ENCODE results near the gene PRG2.
A peak's percentile ranks its signal among the peaks of the same experiment; 100 is the strongest.

PRG2 gene

GRCh38 chr11:57429946-57430345, 39.5 kb upstream of the PRG2 start:
- TF ChIP-seq CTCF (IDR thresholded peaks at IDR 0.05), result no peak
- no peaks in the 10 kb centered on the region for H3K9me3 ChIP-seq (ENCODE audit: control insufficient read depth, low read length)
- no peak overlapping the region for H3K9ac ChIP-seq
- H2AFZ ChIP-seq, result no peak overlapping the region
- no peak overlapping the region for H3K4me3 ChIP-seq (ENCODE audit: low read depth, low read length)
- no peaks in the 10 kb centered on the region for H3K79me2 ChIP-seq
- no peak overlapping the region for H3K27ac ChIP-seq
- H3K27me3 ChIP-seq (ENCODE audit: control insufficient read depth, insufficient read depth, low read length), result no peaks in the 10 kb centered on the region
- no peak overlapping the region for H3K4me2 ChIP-seq (ENCODE audit: low read length)
- no peaks in the 10 kb centered on the region for H3K36me3 ChIP-seq (ENCODE audit: control insufficient read depth, insufficient read depth, low read length)
- no peaks in the 10 kb centered on the region for H3K4me1 ChIP-seq

- TF ChIP-seq CTCF (IDR thresholded peaks at IDR 0.05), result no peak
- no peak overlapping the region for H3K4me3 ChIP-seq (ENCODE audit: low read depth, low read length)
- H3K27ac ChIP-seq, result no peak overlapping the region
- no peaks in the 10 kb centered on the region for H3K27me3 ChIP-seq (ENCODE audit: control insufficient read depth, insufficient read depth, low read length)
- no peak overlapping the region for H3K9ac ChIP-seq
- no peaks in the 10 kb centered on the region for H3K4me1 ChIP-seq
- H2AFZ ChIP-seq, result no peak overlapping the region
- H3K9me3 ChIP-seq (ENCODE audit: control insufficient read depth, low read length), result no peaks in the 10 kb centered on the region
- no peaks in the 10 kb centered on the region for H3K36me3 ChIP-seq (ENCODE audit: control insufficient read depth, insufficient read depth, low read length)
- H3K79me2 ChIP-seq, result no peaks in the 10 kb centered on the region
- H3K4me2 ChIP-seq (ENCODE audit: low read length), result no peak overlapping the region
These were observed 38.2 kb upstream of the PRG2 start for GRCh38 chr11:57428643-57429042.

GRCh38 chr11:57427727-57428082, 37.3 kb upstream of the PRG2 start:
- no peaks in the 10 kb centered on the region for H3K4me1 ChIP-seq

GRCh38 chr11:57426929-57427726, 36.7 kb upstream of the PRG2 start, which contains the start of gene SLC43A3:
TSS of gene SLC43A3 (minus strand) at chr11:57427121. CDS start at chr11:57426172, 949 bp downstream.
- H3K4me3 ChIP-seq (ENCODE audit: low read depth, low read length), result peak within 1 kb of the TSS; percentile 25
- no peaks in the 10 kb centered on the region for H3K4me1 ChIP-seq
- no peaks in the 10 kb centered on the region for H3K27me3 ChIP-seq (ENCODE audit: control insufficient read depth, insufficient read depth, low read length)
- H3K4me2 ChIP-seq (ENCODE audit: low read length), result peak within 1 kb of the TSS; percentile 49
- H3K27ac ChIP-seq, result peak within 1 kb of the TSS; percentile 72
- peak within 1 kb of the TSS; percentile 53 for H2AFZ ChIP-seq
- H3K79me2 ChIP-seq, result no peaks in the 10 kb centered on the region
- H3K36me3 ChIP-seq (ENCODE audit: control insufficient read depth, insufficient read depth, low read length), result no peaks in the 10 kb centered on the region
- H3K9me3 ChIP-seq (ENCODE audit: control insufficient read depth, low read length), result no peaks in the 10 kb centered on the region
- no peak within 1 kb of the TSS for H3K9ac ChIP-seq
- TF ChIP-seq CTCF (IDR thresholded peaks at IDR 0.05), result no peak

More at GRCh38 chr11:57427727-57428082, 37.3 kb upstream of the PRG2 start:
- Histone ChIP-seq H3K4me2 (ENCODE audit: low read length) (no peak overlapping the region), H3K4me3 (ENCODE audit: low read depth, low read length) (no peak overlapping the region), H3K9me3 (ENCODE audit: control insufficient read depth, low read length) (no peaks in the 10 kb centered on the region), H3K79me2 (no peaks in the 10 kb centered on the region), H3K27ac (peak overlapping the region; percentile 72), H2AFZ (no peak overlapping the region), H3K9ac (no peak overlapping the region), H3K36me3 (ENCODE audit: control insufficient read depth, insufficient read depth, low read length) (no peaks in the 10 kb centered on the region), H3K27me3 (ENCODE audit: control insufficient read depth, insufficient read depth, low read length) (no peaks in the 10 kb centered on the region)
- TF ChIP-seq CTCF (IDR thresholded peaks at IDR 0.05), result no peak

Measured in parathyroid adenoma (tissue), 2 donors.